Measurements from ENCODE around the gene APMAP. TPM values are rescaled to one million over a fixed set of nuclear protein-coding genes. Genes with fewer than 3 reads are reported as not detected.

The APMAP gene
- polyA plus RNA-seq, 1 donor, result 92.2 TPM

GRCh38 chr20:25025091-25025861 lies 32.7 kb upstream of the APMAP start:
- no peak for DNase-seq

- no peak for DNase-seq
Measured at GRCh38 chr20:25024171-25024570, 31.6 kb upstream of the APMAP start.

GRCh38 chr20:25023356-25023755 lies 30.8 kb upstream of the APMAP start:
- DNase-seq, result no peak

- no peak for DNase-seq
Measured at GRCh38 chr20:25022680-25023079, 30.1 kb upstream of the APMAP start.

GRCh38 chr20:25021336-25021735 lies 28.8 kb upstream of the APMAP start:
- no peak for DNase-seq

- no peak for DNase-seq
Measured at GRCh38 chr20:25020901-25021301, 28.4 kb upstream of the APMAP start.

GRCh38 chr20:25020345-25020744 lies 27.8 kb upstream of the APMAP start:
- no peak for DNase-seq

- DNase-seq, result no peak
Measured at GRCh38 chr20:25019381-25020155, 27.0 kb upstream of the APMAP start.

GRCh38 chr20:25018841-25019240 lies 26.3 kb upstream of the APMAP start:
- no peak for DNase-seq

GRCh38 chr20:25018425-25018824 lies 25.9 kb upstream of the APMAP start:
- no peak for DNase-seq

GRCh38 chr20:25017257-25017803 lies 24.8 kb upstream of the APMAP start:
- DNase-seq, result no peak

GRCh38 chr20:25016471-25016870 lies 23.9 kb upstream of the APMAP start:
- no peak for DNase-seq

GRCh38 chr20:25015986-25016385 lies 23.4 kb upstream of the APMAP start:
- DNase-seq, result no peak

GRCh38 chr20:25014816-25015215 lies 22.3 kb upstream of the APMAP start:
- no peak for DNase-seq

GRCh38 chr20:25013478-25014380 lies 21.2 kb upstream of the APMAP start:
- DNase-seq, result no peak

- no peak for DNase-seq
Measured at GRCh38 chr20:25012616-25013189, 20.2 kb upstream of the APMAP start.

- no peak for DNase-seq
Measured at GRCh38 chr20:25011831-25012241, 19.3 kb upstream of the APMAP start.

GRCh38 chr20:25011261-25011660 lies 18.7 kb upstream of the APMAP start:
- no peak for DNase-seq

GRCh38 chr20:25009218-25010145 lies 16.9 kb upstream of the APMAP start:
- DNase-seq, result no peak

- no peak for DNase-seq
Measured at GRCh38 chr20:25008388-25009217, 16.1 kb upstream of the APMAP start.
